Fibroblast of the aortic adventitia (primary cell): Measurements from ENCODE around the gene TTC5. TPM values are rescaled to one million over a fixed set of nuclear protein-coding genes. Genes with fewer than 3 reads are reported as not detected.
A peak's percentile ranks its signal among the peaks of the same experiment; 100 is the strongest.

ENCODE experiments used
- DNase-seq: peaks from one replicate; pipeline ENCODE4 v3.0.0-alpha.2; 2010; ENCODE audit warnings: low read depth
- H3K4me3 ChIP-seq: 2 replicates; pipeline ENCODE4 v1.5.1; 2011; ENCODE audit warnings: low read depth, mild to moderate bottlenecking, control low read depth, low read length, moderate library complexity
- CTCF ChIP-seq: IDR thresholded peaks from 2 replicates; pipeline ENCODE4 v1.5.1; 2011; ENCODE audit warnings: mild to moderate bottlenecking, low read length, control low read depth, inconsistent platforms; ENCODE audit not compliant: insufficient read depth
- total RNA-seq: library from RNA; depleted of rRNA; stranded (reverse); fragments of >200 nt; gene quantifications from 2 replicates; pipeline ENCODE4 v1.2.3, GENCODE V29; 2012; ENCODE audit warnings: low replicate concordance

TTC5 gene
- 16.6 and 49.7 TPM in 2 replicates for total RNA-seq

- peak; percentile 95 for DNase-seq
- peak within 1 kb of the TSS; percentile 91 for H3K4me3 ChIP-seq
- peak; percentile 98 for TF ChIP-seq CTCF
Measured at GRCh38 chr14:20305265-20306078, at the start of gene TTC5. TTC5 (minus strand) TSS chr14:20305951; CDS start chr14:20305937, 14 bp downstream.

GRCh38 chr14:20350860-20351259, 45.1 kb upstream of the TTC5 start:
- no peak overlapping the region for H3K4me3 ChIP-seq

GRCh38 chr14:20350282-20350681, 44.5 kb upstream of the TTC5 start:
- TF ChIP-seq CTCF: no peak
- DNase-seq: no peak
- no peak overlapping the region for H3K4me3 ChIP-seq

More at GRCh38 chr14:20350860-20351259, 45.1 kb upstream of the TTC5 start:
- peak; percentile 9 for DNase-seq
- peak; percentile 29 for TF ChIP-seq CTCF

GRCh38 chr14:20347747-20348146, 42.0 kb upstream of the TTC5 start:
- H3K4me3 ChIP-seq: no peak overlapping the region
- no peak for TF ChIP-seq CTCF
- no peak for DNase-seq

- no peak for DNase-seq
- no peak for TF ChIP-seq CTCF
- no peak overlapping the region for H3K4me3 ChIP-seq
Measured at GRCh38 chr14:20346713-20347112, 41.0 kb upstream of the TTC5 start.

GRCh38 chr14:20345366-20345765, 39.6 kb upstream of the TTC5 start:
- no peak for TF ChIP-seq CTCF
- no peak overlapping the region for H3K4me3 ChIP-seq
- DNase-seq: no peak
